HEK293T (cell line): Measurements from ENCODE around the gene RERG.

Source experiments
- CTCF ChIA-PET: fragments of 350-600 bp; formaldehyde crosslinking; extraction: SDS; loops from one replicate; lab custom pipeline; 2021; ENCODE audit warnings: antibody characterized with exemption, inconsistent platforms; lab: Yijun Ruan, JAX
- POLR2A ChIA-PET: fragments of 350-600 bp; formaldehyde crosslinking; extraction: SDS; loops from one replicate; lab custom pipeline; 2020; ENCODE audit warnings: antibody characterized with exemption, inconsistent platforms; lab: Yijun Ruan, JAX
- DNase-seq: peaks from one replicate; pipeline ENCODE4 v3.0.0; 2012; ENCODE audit warnings: mixed read lengths; ENCODE audit errors: extremely low spot score
- ARNT ChIP-seq: fragments of 450-650 bp; IDR thresholded peaks from 2 replicates; pipeline ENCODE4 v1.6.1; 2017; ENCODE audit warnings: mild to moderate bottlenecking
- BHLHE40 ChIP-seq: fragments of 450-650 bp; IDR thresholded peaks from 2 replicates; pipeline ENCODE4 v1.6.1; 2016; ENCODE audit warnings: mild to moderate bottlenecking, moderate library complexity, borderline replicate concordance
- CTBP1 ChIP-seq: fragments of 450-650 bp; IDR thresholded peaks from 2 replicates; pipeline ENCODE4 v1.6.1; 2016; ENCODE audit warnings: borderline replicate concordance
- ELF4 ChIP-seq: fragments of 450-650 bp; IDR thresholded peaks from 2 replicates; pipeline ENCODE4 v1.6.1; 2017; ENCODE audit warnings: antibody characterized with exemption
- FOXA1 ChIP-seq: fragments of 450-650 bp; IDR thresholded peaks from 2 replicates; pipeline ENCODE4 v1.6.1; 2016; ENCODE audit warnings: mild to moderate bottlenecking
- FOXK2 ChIP-seq: fragments of 450-650 bp; IDR thresholded peaks from 2 replicates; pipeline ENCODE4 v1.6.1; 2016; ENCODE audit warnings: mild to moderate bottlenecking
- FOXM1 ChIP-seq: fragments of 450-650 bp; IDR thresholded peaks from 2 replicates; pipeline ENCODE4 v1.6.1; 2017; ENCODE audit warnings: mild to moderate bottlenecking, borderline replicate concordance
- HDGF ChIP-seq: fragments of 450-650 bp; IDR thresholded peaks from 2 replicates; pipeline ENCODE4 v1.6.1; 2017; ENCODE audit warnings: antibody characterized with exemption, borderline replicate concordance
- L3MBTL2 ChIP-seq: fragments of 450-650 bp; conservative IDR thresholded peaks from 2 replicates; pipeline ENCODE4 v1.6.1; 2016; ENCODE audit warnings: mild to moderate bottlenecking
- LEF1 ChIP-seq: fragments of 450-650 bp; IDR thresholded peaks from 2 replicates; pipeline ENCODE4 v1.6.1; 2017; ENCODE audit warnings: mild to moderate bottlenecking, borderline replicate concordance
- NFRKB ChIP-seq: fragments of 450-650 bp; IDR thresholded peaks from 2 replicates; pipeline ENCODE4 v1.6.1; 2016; ENCODE audit warnings: mild to moderate bottlenecking, moderate library complexity
- PKNOX1 ChIP-seq: fragments of 450-650 bp; IDR thresholded peaks from 2 replicates; pipeline ENCODE4 v1.6.1; 2016
- SP1 ChIP-seq: fragments of 450-650 bp; IDR thresholded peaks from 2 replicates; pipeline ENCODE4 v1.6.1; 2017
- SUZ12 ChIP-seq: fragments of 450-650 bp; IDR thresholded peaks from 2 replicates; pipeline ENCODE4 v1.6.1; 2016; ENCODE audit warnings: mild to moderate bottlenecking
- TARDBP ChIP-seq: fragments of 450-650 bp; IDR thresholded peaks from 2 replicates; pipeline ENCODE4 v1.6.1; 2016
- ZNF384 ChIP-seq: fragments of 450-650 bp; IDR thresholded peaks from 2 replicates; pipeline ENCODE4 v1.6.1; 2016

RERG gene

GRCh38 chr12:15116983-15117382 is 104.2 kb downstream of the RERG start:
- DNase-seq = no peak
- ChIA-PET CTCF (no interaction called here), POLR2A (no interaction called here)
- TF ChIP-seq SUZ12 (no peak), HDGF (no peak), FOXA1 (no peak), ARNT (no peak), PKNOX1 (no peak), FOXM1 (no peak), FOXK2 (no peak), CTBP1 (no peak), BHLHE40 (no peak), NFRKB (no peak), ZNF384 (no peak), SP1 (no peak), ELF4 (no peak), LEF1 (no peak), TARDBP (no peak)

DNA sequence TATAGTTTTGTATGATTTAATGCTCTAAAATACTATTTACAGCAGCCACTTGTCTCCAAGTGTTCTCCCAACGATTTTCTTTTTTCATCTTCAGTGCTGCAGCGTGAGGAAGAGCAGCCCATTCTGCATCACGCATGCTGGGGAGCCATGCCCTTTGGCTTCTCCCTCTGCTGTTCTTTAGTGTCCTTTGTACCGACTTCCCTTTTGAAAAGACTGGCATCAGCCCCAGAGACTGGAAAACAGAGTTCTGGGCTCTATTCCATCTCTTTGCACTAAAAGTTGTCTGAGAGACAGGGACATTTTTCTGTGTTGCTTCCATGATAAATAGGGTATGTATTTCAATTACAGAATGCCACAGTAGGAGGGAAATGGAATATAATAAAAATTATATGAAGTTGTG is 105.1 kb downstream of the RERG start:
- POLR2A ChIA-PET = no interaction called here

GRCh38 chr12:15115434-15115833 is 105.8 kb downstream of the RERG start:
- TF ChIP-seq L3MBTL2 = no peak
- no peak for TF ChIP-seq CTBP1
- TF ChIP-seq LEF1 = no peak
- TF ChIP-seq TARDBP = no peak
- no peak for TF ChIP-seq FOXA1
- TF ChIP-seq SUZ12 = no peak
- CTCF ChIA-PET = no interaction called here
- POLR2A ChIA-PET = no interaction called here
- no peak for DNase-seq

More for the DNA sequence above, 105.1 kb downstream of the RERG start:
- no peak for DNase-seq
- CTCF ChIA-PET = no interaction called here
- TF ChIP-seq FOXK2 (no peak), CTBP1 (no peak), ELF4 (no peak), BHLHE40 (no peak)

DNA sequence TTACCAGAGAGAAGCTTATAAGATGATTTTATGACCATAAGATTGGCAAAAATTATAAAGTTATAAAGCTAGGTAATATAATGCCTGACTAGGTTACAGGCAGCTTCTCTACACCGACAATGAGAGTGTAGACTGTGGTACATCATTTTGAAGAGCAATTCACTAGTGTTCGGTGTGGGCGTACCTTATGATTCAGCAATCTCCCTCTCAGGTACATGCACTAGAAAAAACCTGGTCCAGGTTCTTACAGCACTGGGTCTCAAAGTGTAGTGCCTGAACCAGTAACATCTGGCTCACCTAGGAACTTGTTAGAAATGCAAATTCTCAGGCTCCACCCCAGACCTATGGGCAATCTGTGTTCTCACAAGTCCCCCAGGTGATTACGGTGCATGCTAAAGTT is 106.7 kb downstream of the RERG start:
- ChIA-PET CTCF (no interaction called here), POLR2A (no interaction called here)

DNA sequence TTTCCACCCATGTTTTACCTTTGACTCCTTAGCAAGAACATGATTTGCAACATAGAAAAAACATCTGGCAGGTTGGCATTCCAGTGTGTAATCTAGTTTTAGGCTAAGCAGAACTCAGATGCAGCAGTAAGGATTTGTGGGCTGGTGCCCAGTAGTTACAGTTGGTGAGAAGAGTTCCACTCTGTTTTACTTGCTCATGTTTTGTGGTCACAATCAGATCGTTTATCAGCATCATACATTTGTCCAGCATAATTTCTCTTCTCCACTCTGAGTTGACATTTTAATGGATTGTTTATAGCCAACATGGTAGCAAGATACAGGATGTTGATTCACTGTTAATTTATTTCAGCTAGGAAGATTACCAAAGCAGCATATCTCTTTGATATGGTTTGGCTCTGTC is 128.4 kb downstream of the RERG start:
- ChIA-PET POLR2A (no interaction called here), CTCF (no interaction called here)
- DNase-seq = no peak
- TF ChIP-seq HDGF (no peak), ARNT (no peak), SUZ12 (no peak), BHLHE40 (no peak), NFRKB (no peak), L3MBTL2 (no peak), FOXK2 (no peak), ZNF384 (no peak), CTBP1 (no peak), ELF4 (no peak), PKNOX1 (no peak), FOXA1 (no peak), SP1 (no peak), TARDBP (no peak), LEF1 (no peak), FOXM1 (no peak)

More for the DNA sequence above, 106.7 kb downstream of the RERG start:
- TF ChIP-seq ARNT (no peak), CTBP1 (no peak), LEF1 (no peak), FOXA1 (no peak), HDGF (no peak), NFRKB (no peak), BHLHE40 (no peak), ZNF384 (no peak), TARDBP (no peak), PKNOX1 (no peak), FOXK2 (no peak), L3MBTL2 (no peak), SP1 (no peak), FOXM1 (no peak), ELF4 (no peak)
- no peak for DNase-seq

GRCh38 chr12:15090441-15090840 is 130.8 kb downstream of the RERG start:
- ChIA-PET CTCF (interaction anchor here (0.6 kb wide), 1 partner anchor 343 kb away, joined by 3 read pairs; no protein-coding TSS in a partner anchor), POLR2A (no interaction called here)
- DNase-seq = no peak
- TF ChIP-seq SP1 (no peak), LEF1 (no peak), BHLHE40 (no peak), FOXK2 (no peak), ELF4 (no peak), SUZ12 (no peak), L3MBTL2 (no peak), TARDBP (no peak), PKNOX1 (no peak)
